Measurements from ENCODE around the gene ADIPOQ.

ADIPOQ gene

DNA sequence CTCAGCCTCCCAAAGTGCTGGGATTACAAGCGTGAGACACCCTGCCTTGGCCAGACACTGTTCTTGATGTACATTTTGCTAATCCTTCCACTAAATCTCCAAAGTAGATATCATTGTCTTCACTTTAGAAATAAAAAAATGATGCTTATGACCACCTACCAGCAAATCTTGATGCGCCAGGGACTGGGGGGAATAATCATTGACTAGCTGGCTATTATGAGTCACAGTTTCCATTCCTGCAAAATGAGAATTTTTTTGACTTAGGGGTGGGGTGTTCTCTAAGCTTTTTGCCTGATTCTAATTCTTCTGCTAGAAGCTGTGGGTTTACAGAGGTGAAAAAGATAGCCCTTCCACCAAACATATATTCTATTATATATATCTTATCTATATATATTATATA, 19.1 kb upstream of the ADIPOQ start:
- no peak overlapping the region for H3K4me3 ChIP-seq (ENCODE audit: low read depth, low read length)
- TF ChIP-seq, protein P1, sequence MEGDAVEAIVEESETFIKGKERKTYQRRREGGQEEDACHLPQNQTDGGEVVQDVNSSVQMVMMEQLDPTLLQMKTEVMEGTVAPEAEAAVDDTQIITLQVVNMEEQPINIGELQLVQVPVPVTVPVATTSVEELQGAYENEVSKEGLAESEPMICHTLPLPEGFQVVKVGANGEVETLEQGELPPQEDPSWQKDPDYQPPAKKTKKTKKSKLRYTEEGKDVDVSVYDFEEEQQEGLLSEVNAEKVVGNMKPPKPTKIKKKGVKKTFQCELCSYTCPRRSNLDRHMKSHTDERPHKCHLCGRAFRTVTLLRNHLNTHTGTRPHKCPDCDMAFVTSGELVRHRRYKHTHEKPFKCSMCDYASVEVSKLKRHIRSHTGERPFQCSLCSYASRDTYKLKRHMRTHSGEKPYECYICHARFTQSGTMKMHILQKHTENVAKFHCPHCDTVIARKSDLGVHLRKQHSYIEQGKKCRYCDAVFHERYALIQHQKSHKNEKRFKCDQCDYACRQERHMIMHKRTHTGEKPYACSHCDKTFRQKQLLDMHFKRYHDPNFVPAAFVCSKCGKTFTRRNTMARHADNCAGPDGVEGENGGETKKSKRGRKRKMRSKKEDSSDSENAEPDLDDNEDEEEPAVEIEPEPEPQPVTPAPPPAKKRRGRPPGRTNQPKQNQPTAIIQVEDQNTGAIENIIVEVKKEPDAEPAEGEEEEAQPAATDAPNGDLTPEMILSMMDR (IDR thresholded peaks at IDR 0.05; ENCODE audit: borderline replicate concordance, insufficient read depth, low read depth, low read length) = no peak

DNA sequence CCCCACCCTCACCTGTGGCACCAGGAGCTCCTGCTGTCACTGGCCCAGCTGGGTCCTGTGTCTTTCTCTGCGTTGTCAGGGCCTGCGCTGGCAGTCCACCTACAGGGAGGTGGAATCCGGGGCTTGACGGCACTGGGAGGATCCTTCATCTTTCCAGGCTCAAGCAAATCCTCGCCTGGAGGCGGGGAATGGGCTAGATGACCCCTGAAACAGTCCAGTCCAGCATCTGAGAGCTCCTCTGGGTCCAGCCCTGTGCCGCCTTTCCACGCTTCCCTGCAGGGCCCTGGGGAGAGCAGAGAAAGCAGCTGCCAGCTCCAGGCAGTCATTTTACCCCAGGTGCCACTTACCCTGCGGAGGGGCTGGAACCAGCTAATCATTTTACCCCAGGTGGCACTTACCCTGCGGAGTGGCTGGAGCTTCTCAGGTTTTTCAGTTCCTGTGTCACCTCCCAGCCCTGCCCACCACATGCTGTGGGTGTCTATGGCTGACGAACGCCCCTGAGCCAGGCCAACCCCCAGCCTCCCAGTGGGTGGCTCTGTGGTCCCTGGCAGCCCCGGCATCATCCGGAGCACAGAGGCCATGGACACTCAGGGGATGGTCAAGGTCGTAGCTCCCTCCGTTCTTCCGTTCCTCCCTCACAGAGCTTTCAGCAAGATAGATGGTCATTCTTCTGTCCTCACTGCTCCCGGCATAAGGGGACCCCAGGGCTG, 17.9 kb upstream of the ADIPOQ start:
- TF ChIP-seq, protein P1 (IDR thresholded peaks at IDR 0.05; ENCODE audit: borderline replicate concordance, insufficient read depth, low read depth, low read length) = no peak
- H3K4me3 ChIP-seq (ENCODE audit: low read depth, low read length) = no peak overlapping the region

DNA sequence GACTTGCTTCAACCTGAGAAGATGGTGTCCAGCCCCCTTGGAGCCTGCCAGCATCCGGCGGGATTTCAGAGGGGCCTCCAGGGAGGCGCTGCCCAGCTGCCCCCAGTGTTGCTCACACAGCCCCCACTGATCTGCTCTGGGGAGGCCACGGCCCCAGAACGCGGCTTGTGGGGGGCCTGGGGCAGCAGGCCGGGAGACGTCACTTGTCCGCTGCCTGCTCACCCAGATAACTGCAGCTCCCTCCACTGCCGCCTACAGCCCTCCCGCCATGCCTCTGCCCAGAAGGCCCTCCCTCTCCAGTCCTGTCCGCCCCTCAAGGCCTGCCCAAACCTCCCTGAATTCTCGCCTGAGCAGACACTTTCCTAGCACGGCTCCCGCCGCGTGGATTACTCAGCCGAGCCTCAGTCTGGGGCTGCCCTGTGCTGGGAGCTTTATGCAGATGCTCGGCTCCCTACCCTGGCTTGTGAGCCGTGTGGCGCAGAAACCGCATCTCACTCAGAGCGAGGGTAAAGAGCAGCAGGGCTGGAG, 17.2 kb upstream of the ADIPOQ start:
- no peak overlapping the region for H3K4me3 ChIP-seq (ENCODE audit: low read depth, low read length)
- TF ChIP-seq, protein P1 (IDR thresholded peaks at IDR 0.05; ENCODE audit: borderline replicate concordance, insufficient read depth, low read depth, low read length) = no peak

DNA sequence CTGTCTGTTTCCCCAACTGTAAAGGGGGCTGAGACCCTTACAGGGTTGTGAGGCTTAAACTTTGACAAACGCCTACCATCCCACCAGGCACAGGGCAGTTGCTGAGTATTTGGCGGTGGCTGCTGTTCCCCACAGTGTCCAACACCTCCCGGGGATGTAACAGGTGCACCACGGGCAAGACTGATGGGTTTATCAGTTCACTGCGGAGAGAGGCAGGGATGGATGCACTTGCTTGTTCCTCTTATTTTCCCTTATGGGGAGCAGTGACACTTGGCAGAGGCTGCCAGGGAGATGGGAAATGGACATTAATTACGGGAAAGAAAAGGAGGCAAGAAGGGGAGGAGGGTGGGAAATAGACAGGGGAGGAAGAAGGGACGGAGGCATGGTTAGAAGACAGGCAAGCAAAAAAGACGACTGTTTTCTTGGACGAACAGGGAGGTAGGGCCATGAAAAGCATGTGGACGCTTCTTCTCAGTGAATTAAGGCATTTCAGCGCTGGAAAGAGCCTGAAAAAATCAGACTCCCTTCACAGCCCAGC, 16.6 kb upstream of the ADIPOQ start:
- TF ChIP-seq, protein P1 (IDR thresholded peaks at IDR 0.05; ENCODE audit: borderline replicate concordance, insufficient read depth, low read depth, low read length) = no peak
- H3K4me3 ChIP-seq (ENCODE audit: low read depth, low read length) = no peak overlapping the region

DNA sequence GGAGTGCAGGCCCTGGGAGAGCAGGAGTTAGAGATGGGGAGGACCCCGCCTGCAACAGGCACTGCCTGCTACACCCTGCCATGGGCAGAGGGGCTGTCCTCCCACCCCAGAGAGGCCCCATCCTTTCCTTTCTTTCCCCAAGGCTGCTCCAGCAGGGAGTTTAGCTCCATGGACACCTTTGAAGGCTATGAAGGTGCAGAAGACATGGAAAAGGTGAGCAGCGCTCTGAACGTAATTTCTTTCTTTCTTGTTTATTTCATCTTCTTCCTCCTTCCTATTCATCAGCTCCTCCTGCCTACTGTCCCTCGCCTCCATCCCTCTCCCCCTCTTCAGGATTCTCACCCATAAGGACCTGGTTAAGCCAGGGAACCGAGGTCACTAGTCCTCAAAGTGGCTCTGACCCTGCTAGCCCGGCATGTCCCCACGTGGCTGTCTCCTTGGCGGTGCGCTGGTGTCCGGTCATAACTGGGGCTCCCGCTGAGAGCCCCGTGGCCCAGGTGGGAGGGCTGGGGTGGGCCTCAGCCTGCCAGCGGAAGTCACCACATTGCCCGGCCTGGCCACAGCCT, 16.0 kb upstream of the ADIPOQ start:
- TF ChIP-seq, protein P1 (IDR thresholded peaks at IDR 0.05; ENCODE audit: borderline replicate concordance, insufficient read depth, low read depth, low read length) = no peak
- no peak overlapping the region for H3K4me3 ChIP-seq (ENCODE audit: low read depth, low read length)

DNA sequence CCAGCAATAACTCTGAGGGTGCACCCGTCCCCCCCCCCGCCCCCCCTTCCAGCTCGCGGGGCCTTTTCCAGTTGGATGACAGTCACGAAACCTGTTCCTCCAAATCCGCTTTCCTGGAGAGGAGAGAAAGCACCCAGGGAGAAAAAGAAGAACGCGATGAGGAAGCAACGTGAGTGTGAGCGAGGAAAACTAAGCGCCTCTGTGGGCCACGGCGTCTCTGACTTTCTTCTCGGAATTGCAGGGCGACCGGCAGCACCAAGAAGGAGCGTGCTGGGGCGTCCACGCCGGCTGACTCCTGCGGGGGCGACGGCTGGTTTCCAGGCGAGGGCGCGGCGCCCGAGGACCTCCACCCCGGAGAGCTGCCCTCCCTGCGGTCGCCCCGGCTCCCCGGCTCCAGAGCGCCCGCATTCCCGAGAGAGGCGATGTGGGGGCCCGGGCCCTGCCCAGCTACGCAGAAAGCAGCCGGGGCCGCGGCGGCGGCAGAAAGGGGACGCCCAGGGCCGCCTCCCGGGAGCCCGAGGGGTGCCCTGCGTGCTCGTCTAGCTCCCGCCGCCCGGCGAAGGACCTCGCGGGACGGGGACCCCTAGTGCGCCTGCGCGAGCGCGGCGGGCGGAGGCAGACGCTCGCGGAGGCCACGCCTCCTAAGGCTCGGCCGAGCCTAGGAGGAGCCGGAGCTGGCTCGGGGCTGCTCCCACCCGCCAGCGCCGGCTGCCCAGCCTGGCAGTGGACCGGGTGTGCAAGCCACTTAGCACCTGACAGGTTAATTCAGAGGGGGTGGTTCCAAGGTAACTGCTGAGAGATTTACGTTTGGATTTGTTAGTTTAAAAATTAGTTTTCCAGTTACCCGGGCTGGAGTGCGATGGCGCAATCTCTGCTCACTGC, 15.3 kb upstream of the ADIPOQ start:
- peak overlapping the region; percentile 64 for H3K4me3 ChIP-seq (ENCODE audit: low read depth, low read length)
- TF ChIP-seq, protein P1 (IDR thresholded peaks at IDR 0.05; ENCODE audit: borderline replicate concordance, insufficient read depth, low read depth, low read length) = no peak

Data from GM12875 (cell line).